Measurements from ENCODE around the gene ADGRG6.

Gene ADGRG6

GRCh38 chr6:142335415-142335814 lies 33.6 kb downstream of the ADGRG6 start:
- no peak for TF ChIP-seq CTCF (IDR thresholded peaks at IDR 0.05; ENCODE audit: extremely low read depth, insufficient read depth, missing control alignments)
- in situ Hi-C loops (cut with MboI; ENCODE audit: low pct_unique_long_range_greater_than_20kb, low sequenced_read_pairs, unreplicated experiment), result no loop called here

GRCh38 chr6:142336183-142336582 lies 34.4 kb downstream of the ADGRG6 start:
- in situ Hi-C loops (cut with MboI; ENCODE audit: low pct_unique_long_range_greater_than_20kb, low sequenced_read_pairs, unreplicated experiment), result no loop called here
- TF ChIP-seq CTCF (IDR thresholded peaks at IDR 0.05; ENCODE audit: extremely low read depth, insufficient read depth, missing control alignments), result no peak
- no peak for DNase-seq (ENCODE audit: low spot score)

More at GRCh38 chr6:142335415-142335814, 33.6 kb downstream of the ADGRG6 start:
- DNase-seq (ENCODE audit: low spot score), result no peak

- in situ Hi-C loops (cut with MboI; ENCODE audit: low pct_unique_long_range_greater_than_20kb, low sequenced_read_pairs, unreplicated experiment), result no loop called here
- no peak for DNase-seq (ENCODE audit: low spot score)
- no peak for TF ChIP-seq CTCF (IDR thresholded peaks at IDR 0.05; ENCODE audit: extremely low read depth, insufficient read depth, missing control alignments)
Measured at GRCh38 chr6:142336787-142337186, 35.0 kb downstream of the ADGRG6 start.

- in situ Hi-C loops (cut with MboI; ENCODE audit: low pct_unique_long_range_greater_than_20kb, low sequenced_read_pairs, unreplicated experiment), result no loop called here
- DNase-seq (ENCODE audit: low spot score), result no peak
Measured at GRCh38 chr6:142339113-142339512, 37.3 kb downstream of the ADGRG6 start.

GRCh38 chr6:142339968-142340658 lies 38.3 kb downstream of the ADGRG6 start:
- in situ Hi-C loops (cut with MboI; ENCODE audit: low pct_unique_long_range_greater_than_20kb, low sequenced_read_pairs, unreplicated experiment), result no loop called here
- no peak for DNase-seq (ENCODE audit: low spot score)
- no peak for TF ChIP-seq CTCF (IDR thresholded peaks at IDR 0.05; ENCODE audit: extremely low read depth, insufficient read depth, missing control alignments)

More at GRCh38 chr6:142339113-142339512, 37.3 kb downstream of the ADGRG6 start:
- TF ChIP-seq CTCF (IDR thresholded peaks at IDR 0.05; ENCODE audit: extremely low read depth, insufficient read depth, missing control alignments), result no peak

- in situ Hi-C loops (cut with MboI; ENCODE audit: low pct_unique_long_range_greater_than_20kb, low sequenced_read_pairs, unreplicated experiment), result no loop called here
Measured at GRCh38 chr6:142341855-142342330, 40.1 kb downstream of the ADGRG6 start.

More at GRCh38 chr6:142341855-142342330, 40.1 kb downstream of the ADGRG6 start:
- no peak for DNase-seq (ENCODE audit: low spot score)
- no peak for TF ChIP-seq CTCF (IDR thresholded peaks at IDR 0.05; ENCODE audit: extremely low read depth, insufficient read depth, missing control alignments)
